Thyroid gland (tissue), 4 donors: ENCODE measurements around the gene KCNQ1.

ENCODE experiments used
- CTCF ChIP-seq, 6 experiments: fragments of 200-600 bp in 3 of 6; fragments of 450-650 bp in 3 of 6; sonication (generic) in 3 of 6; IDR thresholded peaks; one replicate each; pipeline ENCODE4 v1.5.1; 2016 to 2019; ENCODE audit warnings: antibody characterized with exemption in 6 of 6, mild to moderate bottlenecking in 2 of 6, inconsistent platforms in 1 of 6, moderate library complexity in 1 of 6
- POLR2A ChIP-seq, 2 donors: fragments of 450-650 bp; IDR thresholded peaks; one replicate each; pipeline ENCODE4 v1.6.1; 2017; ENCODE audit warnings: antibody characterized with exemption in 2 of 2, mild to moderate bottlenecking in 2 of 2, moderate library complexity in 1 of 2

GRCh38 chr11:2883979-2884815 is 439.4 kb downstream of the KCNQ1 start:
- TF ChIP-seq CTCF (IDR thresholded peaks at IDR 0.05) (no peak), POLR2A (IDR thresholded peaks at IDR 0.05) (no peak)
